Breast epithelium (tissue), 4 donors: Measurements from ENCODE around the gene TMEM123. TPM values are rescaled to one million over a fixed set of nuclear protein-coding genes. Genes with fewer than 3 reads are reported as not detected.

Experiments used
- DNase-seq, 2 donors: peaks; one replicate each; pipeline ENCODE4 v3.0.0-alpha.2; 2019; ENCODE audit warnings: low spot score in 2 of 2
- H3K27ac ChIP-seq, 2 donors: fragments of 200-600 bp; sonication (generic) in 1 of 2; one replicate each; pipeline ENCODE4 v1.5.1; 2016 to 2019; ENCODE audit warnings: mild to moderate bottlenecking in 1 of 2
- H3K27me3 ChIP-seq, 2 donors: fragments of 200-600 bp; sonication (generic) in 1 of 2; one replicate each; pipeline versions ENCODE4 v1.5.1 to v1.6.0; 2017 to 2019; ENCODE audit warnings: control low read depth in 1 of 2, mild to moderate bottlenecking in 1 of 2
- H3K36me3 ChIP-seq: fragments of 200-600 bp; one replicate; pipeline ENCODE4 v1.5.1; 2019
- H3K4me1 ChIP-seq, 2 donors: fragments of 200-600 bp; sonication (generic); one replicate each; pipeline ENCODE4 v1.5.1; 2016 to 2019; ENCODE audit warnings: control low read depth in 1 of 2
- H3K4me3 ChIP-seq, 3 donors: fragments of 200-600 bp; sonication (generic); 1 replicate in 2 of 3; 2 replicates in 1 of 3; pipeline ENCODE4 v1.5.1; 2016 to 2019; ENCODE audit warnings: mild to moderate bottlenecking in 3 of 3, moderate library complexity in 2 of 3
- H3K9me3 ChIP-seq, 2 donors: fragments of 200-600 bp; sonication (generic) in 1 of 2; one replicate each; pipeline ENCODE4 v1.5.1; 2016 to 2019; ENCODE audit warnings: control low read depth in 1 of 2
- CTCF ChIP-seq, 3 donors: fragments of 450-650 bp; IDR thresholded peaks; one replicate each; pipeline ENCODE4 v1.5.1; 2016 to 2017; ENCODE audit warnings: antibody characterized with exemption in 3 of 3, mild to moderate bottlenecking in 3 of 3, moderate library complexity in 3 of 3
- POLR2A ChIP-seq: fragments of 450-650 bp; IDR thresholded peaks from one replicate; pipeline ENCODE4 v1.6.1; 2016; ENCODE audit warnings: antibody characterized with exemption, mild to moderate bottlenecking, moderate library complexity
- POLR2AphosphoS5 ChIP-seq, 3 donors: sonication (generic); formaldehyde crosslinking; IDR thresholded peaks; one replicate each; pipeline ENCODE4 v1.6.1; 2017; ENCODE audit warnings: antibody characterized with exemption in 3 of 3
- intact Hi-C: fragments of 100-400 bp; cut with DNase I; formaldehyde crosslinking; loops from one replicate; pipeline ENCODE4 v1.15.1; 2023; ENCODE audit warnings: low total_unique reads
- total RNA-seq, 3 donors: library from RNA; depleted of rRNA; stranded (reverse); fragments of >200 nt; gene quantifications; one replicate each; pipeline ENCODE4 v1.1.0, GENCODE V29; 2016

TMEM123 gene
- total RNA-seq, 3 donors from 2014 or later = 74.6 to 307 (median 167) TPM

- peak overlapping the region; percentile 93 for H3K27ac ChIP-seq
- peak in 1 of 2 donors; percentile 52 for DNase-seq
- intact Hi-C loops = no loop called here
- H3K4me3 ChIP-seq = peak overlapping the region; percentile 86 to 91 (median 90)
- H3K27me3 ChIP-seq = no peaks in the 10 kb centered on the region
- TF ChIP-seq POLR2A (no peak), CTCF (IDR thresholded peaks at IDR 0.05) (no peak), POLR2AphosphoS5 (IDR thresholded peaks at IDR 0.05) (peak; percentile 10 to 70 (median 53))
- no peaks in the 10 kb centered on the region for H3K9me3 ChIP-seq
- peaks cover 0 to 12% of the 10 kb centered on the region in 2 donors for H3K4me1 ChIP-seq
- no peaks in the 10 kb centered on the region for H3K36me3 ChIP-seq
These were observed 694 bp downstream of the TMEM123 start for GRCh38 chr11:102451681-102452460.

GRCh38 chr11:102451041-102451680, 1.4 kb downstream of the TMEM123 start:
- Histone ChIP-seq H3K27me3 (no peaks in the 10 kb centered on the region), H3K9me3 (no peaks in the 10 kb centered on the region), H3K36me3 (no peaks in the 10 kb centered on the region), H3K4me3 (peak overlapping the region; percentile 86 to 91 (median 90)), H3K4me1 (peaks cover 0 to 12% of the 10 kb centered on the region in 2 donors), H3K27ac (peak overlapping the region; percentile 93)
- DNase-seq = no peak
- no peak for TF ChIP-seq POLR2AphosphoS5 (IDR thresholded peaks at IDR 0.05)
- no peak for TF ChIP-seq POLR2A
- intact Hi-C loops = no loop called here

DNA sequence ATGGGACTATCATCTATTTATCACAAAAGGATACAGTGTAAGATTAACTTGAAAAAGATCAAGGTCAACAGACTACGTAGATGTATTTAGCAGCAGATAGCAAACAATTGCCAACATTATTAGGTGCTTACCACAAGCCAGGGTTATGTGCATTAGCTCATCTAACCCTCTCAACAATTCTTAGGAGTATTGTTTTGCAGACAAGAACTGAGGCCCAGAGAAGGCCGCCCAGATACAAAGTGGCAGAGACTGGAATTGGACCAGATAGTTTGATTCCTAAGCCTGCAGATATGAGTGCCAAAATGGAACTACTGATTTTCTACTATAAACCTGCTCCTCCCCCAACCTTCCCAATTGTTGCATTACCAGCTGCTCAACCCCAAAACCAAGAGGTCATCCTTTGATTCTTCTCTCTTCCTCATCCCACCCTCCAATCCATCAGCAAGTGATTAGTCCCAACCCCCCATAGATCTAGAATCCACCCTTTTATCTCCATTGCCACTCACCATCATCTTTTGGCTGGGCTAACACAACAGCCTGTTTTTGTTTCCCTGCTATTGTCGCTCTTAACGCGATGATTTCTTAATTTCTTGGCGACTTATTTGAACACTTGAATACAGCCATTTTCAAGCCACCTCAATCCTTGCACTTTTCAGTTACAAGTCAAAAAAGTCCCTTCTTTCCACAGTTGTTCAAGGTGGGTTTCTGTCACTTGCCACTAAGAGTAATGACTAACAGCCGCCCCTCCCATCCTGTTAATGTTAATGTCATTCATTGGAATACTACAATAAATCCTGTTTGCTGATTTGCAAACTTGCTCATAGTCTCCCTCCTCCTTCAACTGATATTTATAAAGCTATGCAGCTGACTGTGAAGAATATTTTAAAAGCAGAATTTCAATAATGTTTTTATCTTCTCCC, 2.7 kb downstream of the TMEM123 start:
- DNase-seq = no peak
- intact Hi-C loops = no loop called here
- Histone ChIP-seq H3K27me3 (no peaks in the 10 kb centered on the region), H3K4me1 (peaks cover 0 to 12% of the 10 kb centered on the region in 2 donors), H3K9me3 (no peaks in the 10 kb centered on the region), H3K4me3 (peak overlapping the region in 2 of 3 donors; percentile 86 to 91), H3K27ac (peak overlapping the region in 1 of 2 donors; percentile 49), H3K36me3 (no peaks in the 10 kb centered on the region)
- TF ChIP-seq POLR2AphosphoS5 (IDR thresholded peaks at IDR 0.05) (no peak), POLR2A (no peak)

- no peak overlapping the region for H3K4me3 ChIP-seq
- no peaks in the 10 kb centered on the region for H3K9me3 ChIP-seq
- DNase-seq = no peak
- H3K27me3 ChIP-seq = no peaks in the 10 kb centered on the region
- no peaks in the 10 kb centered on the region for H3K36me3 ChIP-seq
- intact Hi-C loops = no loop called here
- H3K4me1 ChIP-seq = peaks cover 0 to 12% of the 10 kb centered on the region in 2 donors
- TF ChIP-seq POLR2A (no peak), CTCF (IDR thresholded peaks at IDR 0.05) (no peak), POLR2AphosphoS5 (IDR thresholded peaks at IDR 0.05) (no peak)
- peak overlapping the region; percentile 40 to 49 for H3K27ac ChIP-seq
These were observed 3.7 kb downstream of the TMEM123 start for GRCh38 chr11:102448869-102449224.

- no peak for DNase-seq
- no peaks in the 10 kb centered on the region for H3K36me3 ChIP-seq
- H3K4me3 ChIP-seq = no peak overlapping the region
- peak overlapping the region in 1 of 2 donors; percentile 49 for H3K27ac ChIP-seq
- intact Hi-C loops = no loop called here
- no peaks in the 10 kb centered on the region for H3K9me3 ChIP-seq
- H3K4me1 ChIP-seq = peaks cover 0 to 12% of the 10 kb centered on the region in 2 donors
- TF ChIP-seq POLR2AphosphoS5 (IDR thresholded peaks at IDR 0.05) = no peak
- TF ChIP-seq CTCF (IDR thresholded peaks at IDR 0.05) = no peak
- no peak for TF ChIP-seq POLR2A
- no peaks in the 10 kb centered on the region for H3K27me3 ChIP-seq
These were observed 4.4 kb downstream of the TMEM123 start for GRCh38 chr11:102447941-102448868.
